Glutamatergic neuron (in vitro differentiated cells): ENCODE measurements around the gene FARS2. TPM values are rescaled to one million over a fixed set of nuclear protein-coding genes. Genes with fewer than 3 reads are reported as not detected.

Experiments
- DNase-seq: peaks from one replicate; pipeline ENCODE4 v3.0.0; 2022
- H3K27ac Mint-ChIP-seq: one replicate; pipeline ENCODE4 v1.8.0; 2020; ENCODE audit warnings: mild to moderate bottlenecking, mixed read lengths, inconsistent platforms; ENCODE audit not compliant: unreplicated experiment
- H3K27me3 Mint-ChIP-seq: one replicate; pipeline ENCODE4 v1.8.0; 2020; ENCODE audit warnings: mild to moderate bottlenecking, moderate library complexity, mixed read lengths, inconsistent platforms; ENCODE audit not compliant: unreplicated experiment
- H3K36me3 Mint-ChIP-seq: one replicate; pipeline ENCODE4 v1.8.0; 2020; ENCODE audit warnings: mild to moderate bottlenecking, mixed read lengths, inconsistent platforms; ENCODE audit not compliant: unreplicated experiment
- H3K4me1 Mint-ChIP-seq: one replicate; pipeline ENCODE4 v1.8.0; 2020; ENCODE audit warnings: mild to moderate bottlenecking, low read depth, mixed read lengths, inconsistent platforms; ENCODE audit not compliant: unreplicated experiment
- H3K4me3 Mint-ChIP-seq: one replicate; pipeline ENCODE4 v1.8.0; 2020; ENCODE audit warnings: mild to moderate bottlenecking, mixed read lengths, inconsistent platforms; ENCODE audit not compliant: unreplicated experiment
- H3K9me3 Mint-ChIP-seq: one replicate; pipeline ENCODE4 v1.8.0; 2020; ENCODE audit warnings: mild to moderate bottlenecking, moderate library complexity, mixed read lengths, inconsistent platforms; ENCODE audit not compliant: unreplicated experiment
- CTCF ChIP-seq: fragments of 200-600 bp; sonication (generic); IDR thresholded peaks from one replicate; pipeline ENCODE4 v1.5.0; 2021; ENCODE audit not compliant: partially characterized antibody, unreplicated experiment
- total RNA-seq: library from RNA; stranded (reverse); fragmentation: NEBNext Ultra II Directional; extraction: Animal tissue kit (Norgen Biotek cat#: 25700); gene quantifications from one replicate; pipeline ENCODE4 v1.2.1, GENCODE V29; 2021; ENCODE audit not compliant: unreplicated experiment

The FARS2 gene
- total RNA-seq, 1 donor from 2014 or later = 14.2 TPM

- Mint-ChIP-seq H3K27ac (no peak overlapping the region), H3K4me1 (no peaks in the 10 kb centered on the region), H3K36me3 (no peaks in the 10 kb centered on the region), H3K27me3 (peaks cover 3% of the 10 kb centered on the region), H3K4me3 (no peak overlapping the region), H3K9me3 (no peaks in the 10 kb centered on the region)
- no peak for DNase-seq
- no peak for TF ChIP-seq CTCF
Measured at GRCh38 chr6:5351552-5352210, 90.4 kb downstream of the FARS2 start.

- no peaks in the 10 kb centered on the region for H3K9me3 Mint-ChIP-seq
- DNase-seq = no peak
- no peaks in the 10 kb centered on the region for H3K36me3 Mint-ChIP-seq
- no peak overlapping the region for H3K4me3 Mint-ChIP-seq
- H3K27ac Mint-ChIP-seq = no peak overlapping the region
- no peak for TF ChIP-seq CTCF
- no peaks in the 10 kb centered on the region for H3K4me1 Mint-ChIP-seq
- H3K27me3 Mint-ChIP-seq = peaks cover 3% of the 10 kb centered on the region
Measured at GRCh38 chr6:5353971-5354370, 92.7 kb downstream of the FARS2 start.

- TF ChIP-seq CTCF = no peak
- H3K4me1 Mint-ChIP-seq = no peaks in the 10 kb centered on the region
- no peak overlapping the region for H3K27ac Mint-ChIP-seq
- no peaks in the 10 kb centered on the region for H3K9me3 Mint-ChIP-seq
- no peaks in the 10 kb centered on the region for H3K27me3 Mint-ChIP-seq
- no peak overlapping the region for H3K4me3 Mint-ChIP-seq
- DNase-seq = no peak
- no peaks in the 10 kb centered on the region for H3K36me3 Mint-ChIP-seq
Measured at GRCh38 chr6:5357486-5357885, 96.2 kb downstream of the FARS2 start.

- H3K27me3 Mint-ChIP-seq = no peaks in the 10 kb centered on the region
Measured at GRCh38 chr6:5359417-5359816, 98.1 kb downstream of the FARS2 start.

GRCh38 chr6:5361396-5361795 lies 100.1 kb downstream of the FARS2 start:
- no peaks in the 10 kb centered on the region for H3K4me1 Mint-ChIP-seq
- no peak for DNase-seq
- no peaks in the 10 kb centered on the region for H3K9me3 Mint-ChIP-seq
- no peaks in the 10 kb centered on the region for H3K27me3 Mint-ChIP-seq
- H3K36me3 Mint-ChIP-seq = no peaks in the 10 kb centered on the region
- H3K4me3 Mint-ChIP-seq = no peak overlapping the region
- H3K27ac Mint-ChIP-seq = no peak overlapping the region
- no peak for TF ChIP-seq CTCF

More at GRCh38 chr6:5359417-5359816, 98.1 kb downstream of the FARS2 start:
- no peak for TF ChIP-seq CTCF
- H3K4me1 Mint-ChIP-seq = no peaks in the 10 kb centered on the region
- H3K36me3 Mint-ChIP-seq = no peaks in the 10 kb centered on the region
- no peak overlapping the region for H3K4me3 Mint-ChIP-seq
- no peaks in the 10 kb centered on the region for H3K9me3 Mint-ChIP-seq
- H3K27ac Mint-ChIP-seq = no peak overlapping the region
- no peak for DNase-seq
